Measurements from ENCODE around the gene MYO5C. TPM values are rescaled to one million over a fixed set of nuclear protein-coding genes. Genes with fewer than 3 reads are reported as not detected.

Gene MYO5C
- total and polyA plus RNA-seq, 2 donors (not counting 3 experiments of a cell fraction or from before 2014, with no cell fraction given) = 7.5 to 19.4 TPM

DNA sequence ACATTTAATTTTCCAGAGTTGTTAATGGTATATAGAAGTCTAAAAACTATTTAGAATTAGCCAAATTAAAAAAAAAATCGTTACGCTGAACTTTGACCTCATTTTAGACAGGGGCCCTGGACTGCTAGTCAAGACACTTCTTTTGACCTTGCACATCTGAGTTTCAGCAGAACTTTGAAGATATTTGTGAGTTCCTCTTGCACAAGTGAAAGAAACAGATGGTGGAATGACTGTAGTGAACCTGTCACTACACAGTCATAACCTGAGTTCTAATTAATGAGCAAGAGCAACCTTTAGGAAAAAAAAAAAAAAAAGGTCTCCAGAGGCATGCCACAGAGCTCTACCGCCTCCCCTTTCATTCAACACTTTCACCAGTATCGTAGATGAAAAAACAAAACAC lies 5.3 kb downstream of the MYO5C start:
- H3K4me2 ChIP-seq (ENCODE audit: insufficient read depth, low read length) = no peak overlapping the region
- no peak overlapping the region for H2AFZ ChIP-seq (ENCODE audit: low read depth, low read length)
- no peaks in the 10 kb centered on the region for H4K20me1 ChIP-seq (replicated peaks; ENCODE audit: control insufficient read depth, extremely low read depth, insufficient read depth, low read length)
- peaks cover 3% of the 10 kb centered on the region for H3K4me1 ChIP-seq (ENCODE audit: control insufficient read depth, extremely low read depth, insufficient read depth, low read length)
- H3K27ac ChIP-seq (ENCODE audit: insufficient read depth, low read depth, low read length) = no peak overlapping the region
- no peaks in the 10 kb centered on the region for H3K36me3 ChIP-seq (ENCODE audit: control insufficient read depth in 2 of 2, extremely low read depth in 1 of 2, insufficient read depth in 2 of 2, low read length in 2 of 2)
- dilution Hi-C loops (cut with MboI; ENCODE audit: extremely low pct_ligation_motif_present, low sequenced_read_pairs) (no loop called here), intact Hi-C loops (cut with micrococcal nuclease) (no loop called here)
- H3K4me3 ChIP-seq (replicated peaks in 1 of 3; ENCODE audit: insufficient read depth in 1 of 3, low read depth in 1 of 3, low read length in 3 of 3) = no peak overlapping the region
- DNase-seq (ENCODE audit: low read depth, low spot score) (no peak), FAIRE-seq (no peak)
- CTCF ChIA-PET = interaction anchor here (0.9 to 1.7 kb wide), 4 partner anchors 12 to 106 kb away, joined by 3 to 4 read pairs (median 4); no protein-coding TSS in a partner anchor
- no TSS peak for BruUV-seq (replicated peaks)
- no peaks in the 10 kb centered on the region for H3K79me2 ChIP-seq (ENCODE audit: control insufficient read depth, insufficient read depth, low read length)
- no peak for TF ChIP-seq FOS (IDR thresholded peaks at IDR 0.05; ENCODE audit: borderline replicate concordance, insufficient read depth, low read length)
- TF ChIP-seq, protein P1, sequence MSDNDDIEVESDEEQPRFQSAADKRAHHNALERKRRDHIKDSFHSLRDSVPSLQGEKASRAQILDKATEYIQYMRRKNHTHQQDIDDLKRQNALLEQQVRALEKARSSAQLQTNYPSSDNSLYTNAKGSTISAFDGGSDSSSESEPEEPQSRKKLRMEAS (IDR thresholded peaks at IDR 0.05; ENCODE audit: insufficient read depth, insufficient read length) = no peak
- no peak for TF ChIP-seq JUN (IDR thresholded peaks at IDR 0.05; ENCODE audit: borderline replicate concordance, insufficient read depth, insufficient read length, low read depth)
- TF ChIP-seq EZH2 (IDR thresholded peaks at IDR 0.05; ENCODE audit: borderline replicate concordance, low read depth, low read length, severe bottlenecking) = no peak
- TF ChIP-seq POLR2AphosphoS5 (IDR thresholded peaks at IDR 0.05; ENCODE audit: insufficient read depth, low read depth, low read length) = no peak
- TF ChIP-seq POLR2A (IDR thresholded peaks at IDR 0.05; ENCODE audit: low read depth, low read length) = no peak
- no peak for TF ChIP-seq MYC (IDR thresholded peaks at IDR 0.05; ENCODE audit: low read depth, low read length)
- TF ChIP-seq, protein P2, sequence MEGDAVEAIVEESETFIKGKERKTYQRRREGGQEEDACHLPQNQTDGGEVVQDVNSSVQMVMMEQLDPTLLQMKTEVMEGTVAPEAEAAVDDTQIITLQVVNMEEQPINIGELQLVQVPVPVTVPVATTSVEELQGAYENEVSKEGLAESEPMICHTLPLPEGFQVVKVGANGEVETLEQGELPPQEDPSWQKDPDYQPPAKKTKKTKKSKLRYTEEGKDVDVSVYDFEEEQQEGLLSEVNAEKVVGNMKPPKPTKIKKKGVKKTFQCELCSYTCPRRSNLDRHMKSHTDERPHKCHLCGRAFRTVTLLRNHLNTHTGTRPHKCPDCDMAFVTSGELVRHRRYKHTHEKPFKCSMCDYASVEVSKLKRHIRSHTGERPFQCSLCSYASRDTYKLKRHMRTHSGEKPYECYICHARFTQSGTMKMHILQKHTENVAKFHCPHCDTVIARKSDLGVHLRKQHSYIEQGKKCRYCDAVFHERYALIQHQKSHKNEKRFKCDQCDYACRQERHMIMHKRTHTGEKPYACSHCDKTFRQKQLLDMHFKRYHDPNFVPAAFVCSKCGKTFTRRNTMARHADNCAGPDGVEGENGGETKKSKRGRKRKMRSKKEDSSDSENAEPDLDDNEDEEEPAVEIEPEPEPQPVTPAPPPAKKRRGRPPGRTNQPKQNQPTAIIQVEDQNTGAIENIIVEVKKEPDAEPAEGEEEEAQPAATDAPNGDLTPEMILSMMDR (IDR thresholded peaks at IDR 0.05; ENCODE audit: extremely low read depth in 1 of 2, insufficient read depth in 1 of 2, low read depth in 1 of 2, low read length in 2 of 2) = no peak
- no peak for TF ChIP-seq GATA2 (IDR thresholded peaks at IDR 0.05; ENCODE audit: insufficient read depth, insufficient read length, low read depth, low read length)
- no peaks in the 10 kb centered on the region for H3K9me3 ChIP-seq (replicated peaks; ENCODE audit: control insufficient read depth, insufficient read depth, low read length)
- H3K9ac ChIP-seq (replicated peaks; ENCODE audit: extremely low read depth, insufficient read depth, low read length) = no peak overlapping the region
- H3K9me1 ChIP-seq (replicated peaks; ENCODE audit: control insufficient read depth, extremely low read depth, insufficient read depth, low read length) = no peaks in the 10 kb centered on the region
- H3K27me3 ChIP-seq (ENCODE audit: control insufficient read depth in 2 of 2, insufficient read depth in 2 of 2, low read length in 2 of 2) = peaks cover 0 to 3% of the 10 kb centered on the region in 2 experiments
- POLR2A ChIA-PET = no interaction called here
